HepG2 (cell line): ENCODE measurements around the gene STYX. TPM values are rescaled to one million over a fixed set of nuclear protein-coding genes. Genes with fewer than 3 reads are reported as not detected.

Experiments used
- CREM ChIP-seq, 2 experiments: sonication (generic) in 1 of 2; formaldehyde crosslinking in 1 of 2; IDR thresholded peaks; 2 replicates each; pipeline versions ENCODE4 v1.4.0 to v1.6.1; 2016 to 2020; ENCODE audit warnings: antibody characterized with exemption in 1 of 2, mild to moderate bottlenecking in 1 of 2, missing genetic modification reagents in 1 of 2
- DR1 ChIP-seq: sonication (generic); formaldehyde crosslinking; IDR thresholded peaks from 2 replicates; pipeline ENCODE4 v1.8.0; 2021; ENCODE audit warnings: mild to moderate bottlenecking, missing genetic modification reagents, inconsistent platforms
- ESRRA ChIP-seq: sonication (generic); formaldehyde crosslinking; IDR thresholded peaks from 2 replicates; pipeline ENCODE4 v1.5.1; 2020; ENCODE audit warnings: mild to moderate bottlenecking, low read depth, missing genetic modification reagents
- GATAD1 ChIP-seq: IDR thresholded peaks from 2 replicates; pipeline ENCODE4 v1.6.1; 2016; ENCODE audit warnings: missing genetic modification reagents, missing compliant biosample characterization
- HMGXB4 ChIP-seq, 2 experiments: sonication (generic) in 1 of 2; formaldehyde crosslinking in 1 of 2; IDR thresholded peaks; 2 replicates each; pipeline versions ENCODE4 v1.4.0 to v1.6.1; 2018 to 2020; ENCODE audit warnings: missing genetic modification reagents in 2 of 2, borderline replicate concordance in 1 of 2, low read depth in 1 of 2, mild to moderate bottlenecking in 1 of 2, missing biosample characterization in 1 of 2
- PATZ1 ChIP-seq: sonication (generic); formaldehyde crosslinking; IDR thresholded peaks from 2 replicates; pipeline ENCODE4 v1.4.0; 2020; ENCODE audit warnings: missing genetic modification reagents
- PBX3 ChIP-seq: sonication (generic); formaldehyde crosslinking; IDR thresholded peaks from 2 replicates; pipeline ENCODE4 v1.8.1; 2023; ENCODE audit warnings: missing genetic modification reagents, inconsistent platforms, borderline replicate concordance
- RBFOX2 ChIP-seq: fragments of 200-400 bp; formaldehyde crosslinking; IDR thresholded peaks from 2 replicates; pipeline ENCODE4 v1.6.1; 2017; ENCODE audit warnings: low read depth, mild to moderate bottlenecking, low read length
- ZBTB2 ChIP-seq: sonication (generic); formaldehyde crosslinking; IDR thresholded peaks from 2 replicates; pipeline ENCODE4 v1.8.0; 2022; ENCODE audit warnings: low read depth, missing genetic modification reagents
- ZNF318 ChIP-seq: sonication (generic); formaldehyde crosslinking; IDR thresholded peaks from 2 replicates; pipeline ENCODE4 v1.4.0; 2020; ENCODE audit warnings: mild to moderate bottlenecking, missing genetic modification reagents
- ZNF468 ChIP-seq: sonication (generic); formaldehyde crosslinking; IDR thresholded peaks from 2 replicates; pipeline ENCODE4 v1.8.0; 2022; ENCODE audit warnings: mild to moderate bottlenecking, moderate library complexity, missing genetic modification reagents
- polyA plus RNA-seq, 8 experiments: library from polyadenylated mRNA; depleted of rRNA in 3 of 8; stranded (reverse) in 7 of 8; unstranded in 1 of 8; fragments of >200 nt; fragmentation: Illumina TruSeq in 4 of 8; extraction: Trizol in 4 of 8; gene quantifications; 2 replicates each; pipeline versions ENCODE4 v1.2.1 to v1.2.3, GENCODE V29; 2011 to 2016; ENCODE audit warnings: low read depth in 4 of 8, missing spikeins in 1 of 8, mixed read lengths in 1 of 8; ENCODE audit not compliant: insufficient read depth in 1 of 8
- total RNA-seq, 5 experiments: library from RNA; depleted of rRNA; stranded (reverse); fragments of >200 nt; fragmentation: Illumina TruSeq; extraction: Trizol; gene quantifications; 2 replicates each; pipeline ENCODE4 v1.2.3, GENCODE V29; 2016; ENCODE audit warnings: low read depth in 1 of 5

The STYX gene
- total and polyA plus RNA-seq, 2 of the 13 experiments (the other 11 are each of a cell fraction or from before 2014, with no cell fraction given): 6.6 to 10.9 TPM

- TF ChIP-seq DR1 (CRISPR knock-in tag): peak; percentile 31; the same call in 1 of the 2 replicates
- TF ChIP-seq ZBTB2 (CRISPR knock-in tag): peak; percentile 92
- 0 out of 2 replicates have a peak, but pooled peaks have one; percentile 5 for TF ChIP-seq GATAD1 (CRISPR knock-in tag)
- peak; percentile 82 for TF ChIP-seq RBFOX2
- TF ChIP-seq PATZ1 (CRISPR knock-in tag): peak; percentile 88
- no peak for TF ChIP-seq PBX3 (CRISPR knock-in tag)
- TF ChIP-seq ZNF468 (CRISPR knock-in tag): no peak
- no peak for TF ChIP-seq CREM (IDR thresholded peaks at IDR 0.05)
- no peak for TF ChIP-seq CREM (CRISPR knock-in tag; IDR thresholded peaks at IDR 0.05)
- peak; percentile 48 for TF ChIP-seq ESRRA (CRISPR knock-in tag)
- 0 out of 2 replicates have a peak, but pooled peaks have one; percentile 4 for TF ChIP-seq ZNF318
- peak; percentile 43 to 63; a peak in 3 of 4 replicates for TF ChIP-seq HMGXB4 (CRISPR knock-in tag; IDR thresholded peaks at IDR 0.05; ENCODE audit: borderline replicate concordance in 1 of 2, low read depth in 1 of 2)
Measured at GRCh38 chr14:52695481-52696091, 34.4 kb upstream of the STYX start, which contains the start of gene ERO1A (continued).
